NB4 (cell line): Measurements from ENCODE around the gene FAM107B.

Experiments
- DNase-seq: peaks from one replicate; pipeline ENCODE4 v3.0.0; 2010; ENCODE audit warnings: low read depth
- H3K4me3 ChIP-seq: one replicate; pipeline ENCODE4 v1.5.1; 2011; ENCODE audit warnings: mild to moderate bottlenecking, low read depth, low read length, moderate library complexity
- CTCF ChIP-seq: IDR thresholded peaks from one replicate; pipeline ENCODE4 v1.5.1; 2012; ENCODE audit warnings: low read depth, low read length
- MAX ChIP-seq: IDR thresholded peaks from 2 replicates; pipeline ENCODE4 v1.6.1; 2011; ENCODE audit warnings: low read depth, low read length
- MYC ChIP-seq: IDR thresholded peaks from 2 replicates; pipeline ENCODE4 v1.6.1; 2011; ENCODE audit warnings: low read depth, low read length
- POLR2A ChIP-seq: IDR thresholded peaks from 2 replicates; pipeline ENCODE4 v1.6.1; 2011; ENCODE audit warnings: mild to moderate bottlenecking; ENCODE audit not compliant: insufficient read length; ENCODE audit errors: extremely low read depth

Gene FAM107B

GRCh38 chr10:14498326-14498725 lies 276.4 kb downstream of the FAM107B start:
- no peak for DNase-seq
- no peak overlapping the region for H3K4me3 ChIP-seq
- TF ChIP-seq MYC (no peak), CTCF (no peak), POLR2A (no peak), MAX (no peak)

- no peak overlapping the region for H3K4me3 ChIP-seq
- DNase-seq = no peak
Measured at GRCh38 chr10:14491811-14492210, 282.9 kb downstream of the FAM107B start.

GRCh38 chr10:14489522-14490177 lies 285.0 kb downstream of the FAM107B start:
- DNase-seq = no peak
- TF ChIP-seq POLR2A (no peak), MYC (no peak), CTCF (no peak), MAX (no peak)
- H3K4me3 ChIP-seq = no peak overlapping the region

More at GRCh38 chr10:14491811-14492210, 282.9 kb downstream of the FAM107B start:
- TF ChIP-seq POLR2A (no peak), MAX (no peak), CTCF (no peak), MYC (no peak)

GRCh38 chr10:14487488-14487883 lies 287.2 kb downstream of the FAM107B start:
- DNase-seq = no peak
- H3K4me3 ChIP-seq = no peak overlapping the region
- TF ChIP-seq MAX (no peak), POLR2A (no peak), MYC (no peak), CTCF (no peak)

- no peak for TF ChIP-seq MAX
- no peak for TF ChIP-seq MYC
- TF ChIP-seq CTCF = no peak
- no peak for TF ChIP-seq POLR2A
- no peak for DNase-seq
- H3K4me3 ChIP-seq = no peak overlapping the region
Measured at GRCh38 chr10:14486777-14487487, 287.8 kb downstream of the FAM107B start.
